HEK293 (cell line): Measurements from ENCODE around the gene BAIAP3.

Experiments used
- CTCF ChIA-PET: fragments of 350-600 bp; formaldehyde crosslinking; extraction: SDS; loops from one replicate; lab custom pipeline; 2021; ENCODE audit warnings: antibody characterized with exemption; lab: Yijun Ruan, JAX
- POLR2A ChIA-PET: fragments of 300-600 bp; formaldehyde crosslinking; extraction: SDS; loops from one replicate; lab custom pipeline; 2020; ENCODE audit warnings: antibody characterized with exemption, inconsistent platforms; lab: Yijun Ruan, JAX
- H3K27ac ChIP-seq: fragments of 200-500 bp; sonication (Bioruptor generic); 2 replicates; pipeline ENCODE4 v1.5.1; 2014; ENCODE audit warnings: low read depth, low read length, control low read depth, inconsistent platforms; ENCODE audit errors: extremely low read depth
- H3K36me3 ChIP-seq, 2 experiments: fragments of 200-500 bp in 1 of 2; sonication (Bioruptor generic) in 1 of 2; 1 replicate in 1 of 2; 2 replicates in 1 of 2; pipeline ENCODE4 v1.5.1; 2014 to 2017; ENCODE audit warnings: inconsistent platforms in 2 of 2, low read length in 2 of 2; ENCODE audit not compliant: control insufficient read depth in 2 of 2, insufficient read depth in 1 of 2
- H3K4me1 ChIP-seq: fragments of 200-500 bp; sonication (Bioruptor generic); 2 replicates; pipeline ENCODE4 v1.5.1; 2014; ENCODE audit warnings: mild to moderate bottlenecking, low read length, inconsistent platforms; ENCODE audit not compliant: control insufficient read depth, insufficient read depth
- H3K4me3 ChIP-seq: 2 replicates; pipeline ENCODE4 v1.5.1; 2011; ENCODE audit warnings: low read depth, mild to moderate bottlenecking, control low read depth, low read length, moderate library complexity
- H3K9me3 ChIP-seq: fragments of 200-500 bp; sonication (Bioruptor generic); 2 replicates; pipeline ENCODE4 v1.5.1; 2014; ENCODE audit warnings: low read depth, low read length, inconsistent platforms; ENCODE audit not compliant: control insufficient read depth, insufficient read depth
- MZF1 ChIP-seq: fragments of 450-650 bp; formaldehyde crosslinking; IDR thresholded peaks from 2 replicates; pipeline ENCODE4 v1.5.1; 2017; ENCODE audit warnings: missing biosample characterization, missing genetic modification characterization, borderline replicate concordance
- OSR2 ChIP-seq: fragments of 450-650 bp; formaldehyde crosslinking; IDR thresholded peaks from 2 replicates; pipeline ENCODE4 v1.5.1; 2016; ENCODE audit warnings: missing biosample characterization, missing genetic modification characterization
- SP7 ChIP-seq: fragments of 450-650 bp; formaldehyde crosslinking; IDR thresholded peaks from 2 replicates; pipeline ENCODE4 v1.5.1; 2016; ENCODE audit warnings: missing biosample characterization, missing genetic modification characterization
- TRIM28 ChIP-seq: IDR thresholded peaks from 2 replicates; pipeline ENCODE4 v1.6.1; 2011; ENCODE audit warnings: low read length, control low read depth, borderline replicate concordance
- YY2 ChIP-seq: fragments of 450-650 bp; formaldehyde crosslinking; IDR thresholded peaks from 2 replicates; pipeline ENCODE4 v1.5.1; 2016; ENCODE audit warnings: missing biosample characterization, missing genetic modification characterization
- ZBTB1 ChIP-seq: fragments of 450-650 bp; formaldehyde crosslinking; IDR thresholded peaks from 2 replicates; pipeline ENCODE4 v1.5.1; 2016; ENCODE audit warnings: missing biosample characterization, missing genetic modification characterization
- ZIC2 ChIP-seq: fragments of 450-650 bp; formaldehyde crosslinking; IDR thresholded peaks from 2 replicates; pipeline ENCODE4 v1.5.1; 2016; ENCODE audit warnings: missing biosample characterization, missing genetic modification characterization
- ZNF121 ChIP-seq: fragments of 450-650 bp; formaldehyde crosslinking; IDR thresholded peaks from 2 replicates; pipeline ENCODE4 v1.5.1; 2016; ENCODE audit warnings: missing biosample characterization, missing genetic modification characterization
- ZNF16 ChIP-seq: fragments of 450-650 bp; formaldehyde crosslinking; IDR thresholded peaks from 2 replicates; pipeline ENCODE4 v1.5.1; 2016; ENCODE audit warnings: low read depth, missing biosample characterization, missing genetic modification characterization
- ZNF433 ChIP-seq: fragments of 450-650 bp; formaldehyde crosslinking; IDR thresholded peaks from 2 replicates; pipeline ENCODE4 v1.5.1; 2016; ENCODE audit warnings: missing biosample characterization, missing genetic modification characterization, low read depth
- ZNF561 ChIP-seq: fragments of 450-650 bp; IDR thresholded peaks from 2 replicates; pipeline ENCODE4 v1.5.1; 2018; ENCODE audit warnings: missing biosample characterization, missing genetic modification characterization, borderline replicate concordance
- ZNF600 ChIP-seq: fragments of 450-650 bp; formaldehyde crosslinking; IDR thresholded peaks from 2 replicates; pipeline ENCODE4 v1.5.1; 2016; ENCODE audit warnings: missing biosample characterization, missing genetic modification characterization
- ZNF654 ChIP-seq: fragments of 450-650 bp; formaldehyde crosslinking; IDR thresholded peaks from 2 replicates; pipeline ENCODE4 v1.5.1; 2016; ENCODE audit warnings: low read depth, missing biosample characterization, missing genetic modification characterization
- ZNF664 ChIP-seq: fragments of 450-650 bp; formaldehyde crosslinking; IDR thresholded peaks from 2 replicates; pipeline ENCODE4 v1.5.1; 2016; ENCODE audit warnings: missing biosample characterization, missing genetic modification characterization
- ZSCAN16 ChIP-seq: fragments of 450-650 bp; formaldehyde crosslinking; IDR thresholded peaks from 2 replicates; pipeline ENCODE4 v1.5.1; 2016; ENCODE audit warnings: missing biosample characterization, missing genetic modification characterization
- TF ChIP-seq, protein P1 (sequence below): fragments of 450-650 bp; formaldehyde crosslinking; IDR thresholded peaks from 2 replicates; pipeline ENCODE4 v1.5.1; 2016; ENCODE audit warnings: missing biosample characterization, missing genetic modification characterization
- TF ChIP-seq, protein P2 (sequence below): fragments of 450-650 bp; formaldehyde crosslinking; IDR thresholded peaks from 2 replicates; pipeline ENCODE4 v1.5.1; 2016; ENCODE audit warnings: missing biosample characterization, missing genetic modification characterization
- TF ChIP-seq, protein P3 (sequence below): fragments of 450-650 bp; formaldehyde crosslinking; IDR thresholded peaks from 2 replicates; pipeline ENCODE4 v1.5.1; 2016; ENCODE audit warnings: missing biosample characterization, missing genetic modification characterization

The BAIAP3 gene

DNA sequence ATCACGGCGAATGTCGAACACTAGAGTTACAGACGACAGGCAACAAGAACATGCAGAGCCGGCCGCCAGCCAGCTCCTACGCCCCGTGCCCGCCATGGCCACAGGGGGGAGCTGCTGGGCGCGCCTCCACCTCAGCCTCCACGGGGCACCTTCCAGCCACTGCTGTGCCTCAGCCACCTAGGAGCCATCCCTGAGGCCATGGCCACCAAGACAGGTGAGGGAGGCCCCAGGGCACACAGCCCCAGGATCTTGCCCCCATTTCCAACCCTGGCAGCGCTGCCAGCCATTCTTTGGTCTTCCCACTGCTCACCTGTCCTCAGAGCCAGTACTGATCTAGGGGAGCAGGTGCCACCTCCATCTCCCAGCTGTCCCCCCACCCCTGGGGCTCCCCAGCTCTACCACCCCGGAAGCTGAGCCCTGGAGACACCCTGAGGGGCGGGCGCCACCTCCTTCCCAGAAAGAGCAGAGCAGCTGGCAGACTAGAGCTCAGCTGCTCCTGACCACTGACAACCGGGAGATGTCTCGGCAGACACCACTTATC lies 30.1 kb downstream of the BAIAP3 start (continued):
- TF ChIP-seq, protein P1, sequence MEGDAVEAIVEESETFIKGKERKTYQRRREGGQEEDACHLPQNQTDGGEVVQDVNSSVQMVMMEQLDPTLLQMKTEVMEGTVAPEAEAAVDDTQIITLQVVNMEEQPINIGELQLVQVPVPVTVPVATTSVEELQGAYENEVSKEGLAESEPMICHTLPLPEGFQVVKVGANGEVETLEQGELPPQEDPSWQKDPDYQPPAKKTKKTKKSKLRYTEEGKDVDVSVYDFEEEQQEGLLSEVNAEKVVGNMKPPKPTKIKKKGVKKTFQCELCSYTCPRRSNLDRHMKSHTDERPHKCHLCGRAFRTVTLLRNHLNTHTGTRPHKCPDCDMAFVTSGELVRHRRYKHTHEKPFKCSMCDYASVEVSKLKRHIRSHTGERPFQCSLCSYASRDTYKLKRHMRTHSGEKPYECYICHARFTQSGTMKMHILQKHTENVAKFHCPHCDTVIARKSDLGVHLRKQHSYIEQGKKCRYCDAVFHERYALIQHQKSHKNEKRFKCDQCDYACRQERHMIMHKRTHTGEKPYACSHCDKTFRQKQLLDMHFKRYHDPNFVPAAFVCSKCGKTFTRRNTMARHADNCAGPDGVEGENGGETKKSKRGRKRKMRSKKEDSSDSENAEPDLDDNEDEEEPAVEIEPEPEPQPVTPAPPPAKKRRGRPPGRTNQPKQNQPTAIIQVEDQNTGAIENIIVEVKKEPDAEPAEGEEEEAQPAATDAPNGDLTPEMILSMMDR (tag by site-specific recombination), result peak; percentile 88
- TF ChIP-seq, all 188 proteins: peak for 14

DNA sequence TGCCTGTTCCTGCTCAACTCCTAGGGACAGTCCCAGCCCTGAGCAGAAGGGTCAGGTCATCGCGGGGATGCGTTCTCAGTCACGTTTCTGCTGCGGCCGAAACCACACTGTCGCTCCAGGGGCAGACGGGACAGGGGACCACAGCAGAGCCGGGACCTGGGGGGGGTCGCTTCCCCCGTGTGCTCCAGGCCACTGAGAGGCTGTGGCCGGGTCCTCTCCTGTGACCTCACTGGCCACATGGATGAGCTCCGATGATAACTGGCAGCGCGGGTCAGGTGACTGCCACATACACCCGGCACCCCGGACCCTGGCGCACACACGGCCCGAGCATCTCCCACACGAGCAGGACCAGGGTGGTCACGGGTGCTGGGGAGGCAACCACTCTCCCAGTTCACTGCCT lies 31.1 kb downstream of the BAIAP3 start:
- Histone ChIP-seq H3K9me3 (no peaks in the 10 kb centered on the region), H3K27ac (no peak overlapping the region), H3K4me3 (no peak overlapping the region), H3K4me1 (no peaks in the 10 kb centered on the region), H3K36me3 (peaks cover 8 to 78% of the 10 kb centered on the region in 2 experiments; a peak in 2 of 3 replicates)
- ChIA-PET POLR2A (interaction anchor here (1.0 to 2.5 kb wide), 2 partner anchors 15 to 43 kb away, joined by 3 to 14 read pairs; no protein-coding TSS in a partner anchor), CTCF (interaction anchor here (0.7 to 4.0 kb wide), 11 partner anchors 13 to 473 kb away, joined by 3 to 30 read pairs (median 3); partner anchors contain the start of gene UNKL)
- TF ChIP-seq YY2 (tag by site-specific recombination), result no peak
- TF ChIP-seq MZF1 (tag by site-specific recombination), result no peak
- no peak for TF ChIP-seq TRIM28
- TF ChIP-seq SP7 (tag by site-specific recombination), result no peak
- no peak for TF ChIP-seq ZBTB1 (tag by site-specific recombination)
- no peak for TF ChIP-seq ZNF561 (tag by site-specific recombination)
- TF ChIP-seq ZNF433 (tag by site-specific recombination), result no peak
- no peak for TF ChIP-seq ZSCAN16 (tag by site-specific recombination)
- TF ChIP-seq ZNF664 (tag by site-specific recombination), result no peak
- TF ChIP-seq ZNF654 (tag by site-specific recombination), result no peak
- TF ChIP-seq ZNF121 (tag by site-specific recombination), result no peak
- TF ChIP-seq, protein P2, sequence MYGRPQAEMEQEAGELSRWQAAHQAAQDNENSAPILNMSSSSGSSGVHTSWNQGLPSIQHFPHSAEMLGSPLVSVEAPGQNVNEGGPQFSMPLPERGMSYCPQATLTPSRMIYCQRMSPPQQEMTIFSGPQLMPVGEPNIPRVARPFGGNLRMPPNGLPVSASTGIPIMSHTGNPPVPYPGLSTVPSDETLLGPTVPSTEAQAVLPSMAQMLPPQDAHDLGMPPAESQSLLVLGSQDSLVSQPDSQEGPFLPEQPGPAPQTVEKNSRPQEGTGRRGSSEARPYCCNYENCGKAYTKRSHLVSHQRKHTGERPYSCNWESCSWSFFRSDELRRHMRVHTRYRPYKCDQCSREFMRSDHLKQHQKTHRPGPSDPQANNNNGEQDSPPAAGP, result no peak
- TF ChIP-seq, protein P3, sequence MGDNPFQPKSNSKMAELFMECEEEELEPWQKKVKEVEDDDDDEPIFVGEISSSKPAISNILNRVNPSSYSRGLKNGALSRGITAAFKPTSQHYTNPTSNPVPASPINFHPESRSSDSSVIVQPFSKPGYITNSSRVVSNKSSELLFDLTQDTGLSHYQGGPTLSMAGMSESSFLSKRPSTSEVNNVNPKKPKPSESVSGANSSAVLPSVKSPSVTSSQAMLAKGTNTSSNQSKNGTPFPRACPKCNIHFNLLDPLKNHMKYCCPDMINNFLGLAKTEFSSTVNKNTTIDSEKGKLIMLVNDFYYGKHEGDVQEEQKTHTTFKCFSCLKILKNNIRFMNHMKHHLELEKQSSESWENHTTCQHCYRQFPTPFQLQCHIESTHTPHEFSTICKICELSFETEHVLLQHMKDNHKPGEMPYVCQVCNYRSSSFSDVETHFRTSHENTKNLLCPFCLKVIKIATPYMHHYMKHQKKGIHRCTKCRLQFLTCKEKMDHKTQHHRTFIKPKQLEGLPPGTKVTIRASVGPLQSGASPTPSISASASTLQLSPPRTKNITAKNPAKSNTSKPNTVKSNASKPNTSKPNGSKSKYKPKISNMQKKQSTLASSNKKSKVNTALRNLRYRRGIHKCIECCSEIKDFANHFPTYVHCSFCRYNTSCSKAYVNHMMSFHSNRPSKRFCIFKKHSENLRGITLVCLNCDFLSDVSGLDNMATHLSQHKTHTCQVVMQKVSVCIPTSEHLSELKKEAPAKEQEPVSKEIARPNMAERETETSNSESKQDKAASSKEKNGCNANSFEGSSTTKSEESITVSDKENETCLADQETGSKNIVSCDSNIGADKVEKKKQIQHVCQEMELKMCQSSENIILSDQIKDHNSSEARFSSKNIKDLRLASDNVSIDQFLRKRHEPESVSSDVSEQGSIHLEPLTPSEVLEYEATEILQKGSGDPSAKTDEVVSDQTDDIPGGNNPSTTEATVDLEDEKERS (tag by site-specific recombination), result no peak
- TF ChIP-seq ZNF16 (tag by site-specific recombination), result no peak

DNA sequence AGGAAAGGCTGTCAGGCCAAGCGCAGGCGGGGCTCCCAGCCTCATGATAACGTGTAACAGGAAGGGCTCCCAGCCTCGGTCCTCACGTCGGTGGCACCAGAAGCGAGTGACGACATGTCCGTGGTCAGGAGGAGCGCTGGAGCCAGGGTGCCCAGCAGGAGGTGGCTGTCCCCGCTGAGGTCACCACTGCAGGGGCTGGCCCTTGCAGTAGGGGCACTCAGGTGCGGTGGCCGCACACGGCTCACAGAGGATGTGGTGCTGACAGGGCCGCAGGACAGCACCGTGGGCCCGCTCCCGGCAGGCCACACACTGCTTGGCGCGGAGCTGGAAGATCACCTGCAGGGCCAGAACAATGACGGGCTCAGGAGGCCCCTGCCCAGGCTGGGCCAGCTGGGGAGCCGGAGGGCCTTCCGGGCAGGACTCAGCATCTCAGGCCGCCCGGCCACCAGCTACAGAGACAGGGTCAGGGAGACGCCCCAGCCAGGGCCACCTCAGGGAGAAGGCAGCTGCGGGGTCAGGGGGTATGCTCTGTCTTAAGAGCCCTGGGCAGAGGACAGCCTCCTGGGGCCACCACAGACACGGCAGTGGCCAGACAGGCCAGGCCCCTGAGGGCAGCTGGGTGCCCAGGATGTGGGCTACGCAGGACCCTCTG lies 32.7 kb downstream of the BAIAP3 start:
- Histone ChIP-seq H3K4me1 (no peaks in the 10 kb centered on the region), H3K9me3 (no peaks in the 10 kb centered on the region), H3K27ac (no peak overlapping the region), H3K4me3 (no peak overlapping the region), H3K36me3 (peaks cover 2 to 69% of the 10 kb centered on the region in 2 experiments; a peak in 2 of 3 replicates)
- TF ChIP-seq ZNF600 (tag by site-specific recombination), result peak; percentile 61; the same call in 1 of the 2 replicates
- no peak for TF ChIP-seq OSR2 (tag by site-specific recombination)
- TF ChIP-seq ZIC2 (tag by site-specific recombination), result peak; percentile 48
- TF ChIP-seq YY2 (tag by site-specific recombination), result no peak
- POLR2A ChIA-PET, result interaction anchor here (0.6 kb wide), 1 partner anchor 17 kb away, joined by 4 read pairs; no protein-coding TSS in a partner anchor
- CTCF ChIA-PET, result interaction anchor here (4.0 kb wide), 1 partner anchor 12 kb away, joined by 30 read pairs; no protein-coding TSS in a partner anchor
